Left hindlimb (tissue), 1 donor: ENCODE results near the gene SNUPN.
"Not testable (repeated sequence)": the region's sequence is repeated elsewhere in the genome, so short reads cannot be mapped to it uniquely, and the experiment has no call there.

Experiments used
- DNase-seq: peaks from one replicate; pipeline ENCODE4 v3.0.0-alpha.2; 2018

Gene SNUPN

DNA sequence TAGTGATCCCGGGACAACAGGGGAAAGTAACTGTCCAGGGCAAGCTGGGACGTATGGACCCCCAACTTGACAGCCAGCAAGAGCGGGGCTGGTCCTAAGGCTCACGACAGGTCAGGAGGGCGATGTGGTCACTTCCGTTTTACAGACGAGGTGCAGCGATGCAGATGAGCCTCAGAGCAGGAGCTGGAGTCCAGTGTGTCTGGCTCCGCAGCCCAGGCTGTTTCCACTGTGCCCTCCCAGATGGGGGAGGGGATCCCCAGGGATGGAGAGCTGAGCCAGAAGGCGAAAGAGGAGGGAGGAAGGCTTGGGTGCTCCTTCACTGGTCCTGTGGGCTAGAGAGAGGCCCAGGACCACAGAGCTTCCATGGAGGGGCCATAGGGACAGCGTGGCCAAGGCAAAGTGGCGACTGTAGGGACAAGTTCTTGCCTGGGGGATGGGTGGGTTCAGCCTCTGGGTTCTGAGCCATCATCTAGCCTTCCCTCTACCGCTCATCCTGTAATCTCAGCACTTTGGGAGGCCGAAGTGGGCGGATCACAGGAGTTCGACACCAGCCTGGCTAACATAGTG lies 27.9 kb upstream of the SNUPN start:
- DNase-seq, result no peak

DNA sequence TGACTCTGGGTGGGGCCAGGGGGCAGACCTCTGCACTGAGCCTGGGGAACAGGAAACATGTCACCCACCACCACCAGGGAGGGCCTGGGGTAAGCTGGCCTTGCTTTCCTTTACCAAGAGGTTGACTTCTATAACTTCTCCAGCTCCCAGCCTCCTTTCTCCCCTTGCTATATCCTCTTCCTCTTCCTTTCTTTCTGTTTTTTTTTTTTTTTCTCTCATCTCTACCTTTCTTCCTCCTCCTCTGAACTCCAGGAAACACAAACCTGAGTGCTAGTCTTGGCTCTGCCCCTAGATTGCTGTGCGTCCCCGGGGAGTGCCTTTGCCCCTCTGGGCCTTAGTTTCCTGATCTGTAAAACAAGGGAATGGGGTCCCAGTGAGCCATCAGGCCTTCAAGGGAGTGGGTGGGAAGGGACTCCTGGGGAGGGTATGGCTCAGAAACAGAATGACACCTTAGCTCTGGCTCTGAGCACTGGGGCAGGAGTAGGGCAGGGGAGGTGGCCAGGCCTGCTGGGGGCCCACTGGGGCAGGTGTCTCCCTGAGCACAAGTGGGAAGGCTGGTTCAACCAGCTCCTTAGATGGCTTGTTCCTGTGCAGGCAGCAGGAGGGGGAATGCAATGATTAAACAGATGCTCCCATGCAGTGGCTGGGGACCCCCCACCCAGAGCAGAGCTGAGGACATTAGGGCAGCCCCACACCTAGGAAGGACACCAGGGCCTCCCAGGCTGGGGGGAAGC lies 26.5 kb upstream of the SNUPN start:
- no peak for DNase-seq

DNA sequence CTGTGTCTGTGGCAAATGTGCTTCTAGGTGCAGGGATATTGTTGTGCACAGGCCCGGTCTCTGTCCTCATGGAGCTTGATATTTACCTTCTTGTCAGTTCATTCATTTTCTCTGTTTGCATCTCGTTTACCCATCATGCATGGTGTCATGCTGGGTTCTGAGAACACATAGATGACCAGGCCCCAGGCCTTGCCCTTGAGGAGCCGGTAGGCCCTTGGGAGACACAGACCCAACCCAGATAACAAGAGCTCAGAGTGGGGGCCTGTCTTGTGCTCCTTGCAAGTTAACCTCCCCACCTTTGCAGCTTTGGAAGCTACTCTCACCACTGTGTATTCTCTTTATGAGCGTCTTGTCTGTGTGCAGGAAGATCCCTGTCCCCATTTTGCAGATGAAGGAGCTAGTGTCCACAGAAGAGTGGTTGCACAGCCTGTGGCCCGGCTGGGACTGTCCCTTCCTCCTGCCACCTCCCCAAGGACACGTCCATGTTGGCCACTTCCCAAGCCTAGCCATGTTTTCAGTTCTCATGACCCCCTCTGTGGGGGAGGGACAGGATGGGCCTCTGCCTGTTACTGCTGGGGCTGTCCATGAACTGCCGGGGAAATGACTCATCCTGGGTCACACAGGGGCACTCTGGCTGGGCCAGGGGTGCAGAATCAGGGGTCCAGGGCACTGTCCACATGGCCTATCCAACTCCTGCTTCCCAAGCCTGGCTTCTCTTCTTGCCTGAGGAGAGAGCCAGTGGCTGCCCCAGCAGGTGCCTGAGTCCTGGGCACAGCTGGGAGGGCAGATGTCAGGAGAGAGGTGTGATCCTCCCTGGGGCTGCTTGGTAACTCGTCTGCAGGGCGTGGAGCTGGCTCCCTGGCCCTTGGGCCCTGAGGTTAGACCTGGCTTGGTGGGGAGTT lies 25.6 kb upstream of the SNUPN start:
- no peak for DNase-seq

DNA sequence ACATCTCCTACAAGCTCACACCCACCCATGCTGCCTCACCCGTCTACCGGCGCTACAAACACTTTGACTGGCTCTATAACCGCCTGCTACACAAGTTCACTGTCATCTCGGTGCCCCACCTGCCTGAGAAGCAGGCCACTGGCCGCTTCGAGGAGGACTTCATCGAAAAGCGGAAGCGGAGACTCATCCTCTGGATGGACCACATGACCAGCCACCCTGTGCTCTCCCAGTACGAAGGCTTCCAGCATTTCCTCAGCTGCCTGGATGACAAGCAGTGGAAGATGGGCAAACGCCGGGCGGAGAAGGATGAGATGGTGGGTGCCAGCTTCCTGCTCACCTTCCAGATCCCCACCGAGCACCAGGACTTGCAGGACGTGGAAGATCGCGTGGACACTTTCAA lies 24.3 kb upstream of the SNUPN start:
- DNase-seq, result no peak

DNA sequence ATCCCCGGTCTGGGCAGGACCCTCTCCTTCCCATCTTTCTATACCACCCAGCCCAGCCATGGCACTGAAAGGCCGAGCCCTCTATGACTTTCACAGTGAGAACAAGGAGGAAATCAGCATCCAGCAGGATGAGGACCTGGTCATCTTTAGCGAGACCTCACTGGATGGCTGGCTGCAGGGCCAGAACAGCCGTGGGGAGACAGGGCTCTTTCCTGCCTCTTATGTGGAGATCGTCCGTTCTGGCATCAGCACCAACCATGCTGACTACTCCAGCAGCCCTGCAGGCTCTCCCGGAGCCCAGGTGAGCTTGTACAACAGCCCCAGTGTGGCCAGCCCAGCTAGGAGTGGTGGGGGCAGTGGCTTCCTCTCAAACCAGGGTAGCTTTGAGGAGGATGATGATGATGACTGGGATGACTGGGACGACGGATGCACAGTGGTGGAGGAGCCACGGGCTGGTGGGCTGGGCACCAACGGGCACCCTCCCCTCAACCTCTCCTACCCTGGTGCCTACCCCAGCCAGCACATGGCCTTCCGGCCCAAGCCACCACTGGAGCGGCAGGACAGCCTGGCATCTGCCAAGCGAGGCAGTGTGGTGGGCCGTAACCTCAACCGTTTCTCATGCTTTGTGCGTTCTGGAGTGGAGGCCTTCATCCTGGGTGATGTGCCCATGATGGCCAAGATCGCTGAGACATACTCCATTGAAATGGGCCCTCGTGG lies 23.7 kb upstream of the SNUPN start:
- no peak for DNase-seq

DNA sequence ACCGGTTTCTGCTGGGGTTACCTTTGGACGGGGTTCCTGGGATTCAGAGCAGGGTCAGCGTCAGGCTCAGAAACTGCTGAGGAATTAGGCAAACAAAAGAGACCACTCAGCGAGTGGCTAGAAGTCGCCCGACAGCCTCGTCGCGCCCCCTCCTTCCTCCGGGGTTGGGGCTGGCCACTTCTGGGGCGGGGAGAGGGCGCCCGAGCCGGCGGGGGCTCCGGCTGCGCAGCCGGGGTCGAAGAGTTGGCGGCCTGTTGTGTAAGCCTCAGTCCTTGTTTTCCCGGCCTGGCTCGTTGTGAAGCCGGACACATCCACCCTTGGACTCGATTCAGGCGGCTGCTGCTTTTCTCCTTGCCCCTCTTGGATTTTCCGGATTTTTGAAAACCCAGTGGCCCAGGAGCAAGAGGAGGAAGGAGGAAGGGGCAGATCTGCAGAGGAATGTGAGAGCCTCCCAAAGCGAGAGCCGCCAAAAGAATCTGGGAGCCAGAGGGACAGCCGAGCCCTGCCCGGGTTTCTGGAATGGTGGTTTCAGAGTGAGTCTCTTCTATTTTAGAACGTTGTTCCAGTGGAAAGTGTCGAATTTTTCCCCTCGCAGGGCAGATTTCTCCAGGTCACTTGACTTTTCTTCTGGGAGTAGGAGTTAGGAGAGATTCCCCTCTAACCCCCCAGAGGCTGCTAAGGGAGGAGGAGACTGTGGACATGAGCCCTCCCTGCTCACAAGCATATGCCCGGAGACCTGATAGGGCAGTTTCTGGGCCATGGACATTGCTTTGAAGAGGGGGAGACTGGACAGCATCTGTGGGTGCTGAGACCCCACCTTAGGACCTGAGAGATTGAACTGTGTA lies 22.9 kb upstream of the SNUPN start:
- DNase-seq, result peak; percentile 57

DNA sequence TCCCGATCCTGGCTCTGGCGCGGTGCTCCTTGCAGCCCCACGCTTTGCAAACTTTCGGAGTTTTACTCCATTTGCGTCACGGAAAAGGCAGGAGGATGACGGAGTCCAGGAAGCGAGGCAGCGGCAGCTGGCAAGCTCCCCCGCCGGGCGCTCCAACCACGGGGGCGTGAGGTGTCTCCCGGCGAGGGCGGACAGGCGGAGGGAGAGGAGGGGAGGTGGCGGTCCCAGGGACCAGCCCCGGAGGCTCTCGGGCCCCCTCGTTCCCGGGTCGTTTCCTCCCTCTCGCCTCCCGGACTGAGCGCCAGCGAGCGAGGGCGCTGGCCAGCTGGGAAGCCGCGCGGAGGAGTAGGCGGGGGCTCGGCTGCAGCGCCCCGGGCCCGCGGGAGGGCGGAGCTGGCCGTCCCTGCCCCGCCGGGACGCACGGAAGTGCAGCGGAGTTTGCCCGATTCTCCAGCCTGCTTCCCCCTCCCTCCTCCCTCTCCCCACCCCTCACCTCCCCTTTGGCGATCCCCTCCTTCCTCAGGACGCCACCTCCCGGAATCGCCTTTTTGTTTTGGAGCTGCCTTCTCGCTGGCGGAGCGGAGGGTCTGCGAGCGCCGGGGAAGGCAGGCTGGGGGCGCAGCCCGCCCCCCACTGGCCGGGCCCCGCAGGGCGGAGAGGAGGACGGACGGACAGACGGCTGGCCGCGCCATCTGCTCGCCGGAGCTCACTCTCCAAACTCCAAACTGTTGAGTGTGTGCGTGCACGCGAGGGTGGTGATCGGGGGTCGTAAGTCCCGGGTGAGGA lies 22.0 kb upstream of the SNUPN start, which contains the start of gene SNX33:
Gene SNX33 (plus strand): TSS at position 543 of the 786 bp plus-strand sequence. CDS start 1,191 bp downstream, outside the sequence.
- DNase-seq, result peak; percentile 93

DNA sequence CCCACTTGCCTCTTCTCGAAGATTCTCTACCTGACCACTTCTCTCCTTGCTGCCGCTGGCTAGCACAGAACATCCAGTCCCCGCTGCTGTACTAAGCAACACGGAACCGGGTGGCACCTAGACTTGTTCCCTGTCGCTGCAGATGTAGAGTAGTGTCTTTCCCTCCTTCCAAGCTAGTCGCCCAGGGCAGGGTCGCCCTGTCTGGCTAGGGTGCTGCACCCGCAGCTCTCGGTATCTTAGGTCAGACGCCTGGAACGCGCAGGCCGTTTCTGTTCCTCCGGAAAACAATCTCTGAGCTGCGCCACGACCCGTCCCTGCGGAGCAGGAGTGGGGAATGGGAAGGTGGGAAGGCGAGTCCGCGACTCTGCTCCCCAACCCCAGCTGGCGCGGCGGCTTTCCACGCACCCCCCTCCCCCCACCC lies 21.4 kb upstream of the SNUPN start:
- no peak for DNase-seq

DNA sequence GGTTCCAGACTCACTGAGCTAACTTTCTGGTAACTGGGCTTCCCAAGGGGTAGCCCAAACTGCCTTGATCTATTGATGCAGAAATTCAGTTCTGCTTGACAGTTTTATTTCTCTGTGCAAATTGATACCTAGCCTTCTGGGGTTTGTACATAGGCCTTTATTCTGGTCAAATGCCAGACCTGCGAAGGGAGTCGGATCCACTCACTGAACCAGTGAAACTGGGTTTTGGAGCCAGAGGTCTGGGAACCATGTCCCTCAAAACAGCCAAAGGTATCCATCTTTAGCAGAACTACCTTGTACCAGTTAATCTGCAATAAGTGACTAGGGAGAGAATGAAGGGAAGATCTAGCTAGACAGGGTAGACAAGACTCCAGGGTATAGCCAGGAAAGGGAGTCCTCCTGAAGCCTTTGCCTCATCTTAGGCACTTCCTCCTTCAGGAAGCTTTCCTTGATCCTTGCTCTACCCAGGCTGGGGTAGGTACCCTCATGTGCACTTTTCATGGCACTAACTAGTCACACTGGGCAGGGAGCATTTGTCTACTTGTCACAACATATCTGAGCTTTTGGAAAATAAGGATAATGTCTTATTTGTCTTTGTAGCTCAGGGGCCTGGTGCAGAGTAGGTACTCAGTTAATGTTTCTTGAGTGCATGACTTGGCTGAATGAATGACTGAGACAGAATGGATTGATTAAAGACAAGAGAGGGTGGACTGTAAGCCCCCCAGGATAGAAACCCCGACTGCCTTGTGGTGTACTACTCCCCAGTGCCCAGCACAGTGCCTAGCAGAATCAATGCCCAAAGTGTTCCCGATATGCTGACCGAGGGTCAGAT lies 20.8 kb upstream of the SNUPN start:
- DNase-seq, result no peak

DNA sequence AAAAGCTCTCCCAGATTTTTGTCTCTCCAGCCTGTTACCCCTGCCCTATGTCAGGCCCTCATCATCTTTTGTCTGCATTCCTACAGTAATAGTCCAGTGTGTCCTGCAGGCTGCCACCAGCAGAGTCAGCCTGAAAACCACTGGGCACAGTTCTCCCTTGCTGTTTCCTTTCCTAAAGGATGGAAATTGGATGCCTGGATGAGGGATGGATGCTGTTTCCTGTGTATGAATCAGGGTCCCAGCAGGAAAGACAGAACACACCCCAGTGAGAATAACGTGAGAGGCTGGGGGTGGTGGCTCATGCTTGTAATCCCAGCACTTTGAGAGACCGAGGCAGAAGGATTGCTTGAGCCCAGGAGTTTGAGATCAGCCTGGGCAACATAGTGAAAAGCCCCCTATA lies 18.9 kb upstream of the SNUPN start:
- DNase-seq, result no peak

DNA sequence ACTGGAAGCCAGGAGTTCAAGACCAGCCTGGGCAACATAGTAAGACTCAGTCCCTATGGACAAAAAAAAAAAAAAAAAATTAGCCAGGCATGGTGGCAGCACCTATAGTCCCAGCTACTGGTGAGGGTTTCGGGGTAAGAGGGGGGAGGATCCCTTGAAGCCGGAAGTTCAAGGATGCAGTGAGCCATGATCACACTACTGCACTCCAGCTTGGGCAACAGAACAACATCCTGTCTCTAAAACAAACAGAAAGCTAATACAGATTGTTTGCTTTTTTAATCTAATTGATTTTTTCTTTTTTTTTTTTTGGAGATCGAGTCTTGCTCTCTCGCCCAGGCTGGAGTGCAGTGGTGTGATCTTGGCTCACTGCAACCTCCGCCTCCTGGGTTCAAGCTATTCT lies 16.1 kb upstream of the SNUPN start:
- DNase-seq, result no peak

DNA sequence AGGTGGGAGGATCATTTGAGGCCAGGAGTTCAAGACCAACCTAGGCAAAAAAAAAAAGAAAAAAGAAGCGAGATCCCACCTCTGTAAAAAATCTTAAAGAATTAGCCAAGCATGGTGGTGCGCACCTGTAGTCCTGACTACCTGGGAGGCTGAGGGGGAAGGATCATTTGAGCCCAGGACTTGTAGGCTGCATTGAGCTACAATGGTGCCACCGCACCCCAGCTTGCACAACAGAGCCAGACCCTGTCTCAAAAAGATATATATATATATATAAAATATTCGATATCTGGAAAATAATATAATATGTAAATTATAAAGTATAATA lies 15.6 kb upstream of the SNUPN start:
- no peak for DNase-seq

DNA sequence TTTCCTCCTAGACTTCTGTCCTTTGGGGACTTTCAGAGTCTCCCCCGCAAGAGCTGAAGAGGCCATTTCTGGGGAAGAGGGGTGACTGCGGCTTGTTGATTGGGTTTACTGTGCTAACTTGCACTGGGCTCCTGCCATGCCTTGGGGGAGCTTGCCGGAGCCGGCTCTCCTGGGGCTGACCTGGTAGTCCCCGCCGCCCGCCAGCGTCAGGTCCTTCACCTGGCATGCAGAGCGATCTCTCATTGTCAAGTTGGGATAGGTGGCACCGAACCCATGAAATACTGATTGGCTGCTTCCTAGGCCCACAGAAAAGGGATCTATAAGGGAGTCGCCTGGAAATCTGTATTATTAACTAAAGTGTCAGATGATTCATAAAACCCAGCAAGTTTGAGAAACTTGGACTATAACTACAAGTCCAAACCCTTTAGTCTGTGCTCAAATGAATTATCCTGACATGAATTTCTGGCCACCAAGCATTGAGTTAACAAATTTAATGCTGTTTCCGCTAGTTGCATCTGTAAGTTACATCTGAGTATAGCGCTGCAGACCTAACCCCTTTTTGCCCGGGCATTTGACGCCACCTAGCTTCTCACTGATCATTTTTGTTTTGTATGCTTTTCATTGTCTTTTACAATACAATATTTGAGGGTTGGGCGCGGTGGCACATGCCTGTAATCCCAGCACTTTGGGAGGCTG lies 15.1 kb upstream of the SNUPN start:
- no peak for DNase-seq

DNA sequence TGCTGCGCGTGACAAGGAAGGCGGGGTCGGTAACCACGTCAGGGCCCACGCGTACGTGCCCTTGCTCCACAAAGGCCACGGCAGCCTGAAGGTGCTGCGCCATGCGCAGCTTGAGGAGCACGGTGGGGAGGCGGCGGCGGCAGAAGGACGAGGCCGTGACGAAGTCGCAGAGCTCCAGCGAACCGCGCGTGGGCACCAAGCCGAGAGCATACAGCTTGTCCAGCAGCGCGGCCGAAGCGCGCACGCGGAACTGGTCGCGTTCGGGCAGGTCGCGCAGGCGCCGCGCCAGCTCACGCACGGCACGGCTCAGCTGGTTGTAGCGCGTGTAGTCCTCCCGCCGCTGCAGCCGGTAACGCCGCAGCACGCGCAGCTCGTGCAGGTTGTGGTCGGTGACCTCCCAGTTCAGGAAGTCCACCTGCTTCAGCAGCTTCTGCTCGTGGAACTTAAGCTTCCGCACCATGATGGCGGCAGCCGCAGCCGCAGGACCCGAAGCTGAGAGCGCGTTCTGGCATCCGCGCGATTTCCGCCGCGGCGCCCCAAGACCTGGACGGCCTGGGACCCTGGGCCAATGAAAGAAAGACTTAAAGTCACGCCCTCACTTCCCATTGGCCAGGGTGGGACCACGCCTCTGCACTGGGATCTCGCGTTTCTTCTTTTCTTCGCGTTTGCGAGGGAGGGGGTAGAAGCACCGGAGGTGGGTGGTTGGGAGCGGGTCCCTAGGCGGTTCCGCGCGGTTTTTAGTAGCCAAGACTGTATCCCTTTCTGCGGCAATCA lies 14.4 kb upstream of the SNUPN start, which contains the start of gene IMP3:
Gene IMP3 (minus strand): TSS at position 516 of the 774 bp plus-strand sequence. CDS start 56 bp downstream, at position 460.
- DNase-seq, result peak; percentile 96

DNA sequence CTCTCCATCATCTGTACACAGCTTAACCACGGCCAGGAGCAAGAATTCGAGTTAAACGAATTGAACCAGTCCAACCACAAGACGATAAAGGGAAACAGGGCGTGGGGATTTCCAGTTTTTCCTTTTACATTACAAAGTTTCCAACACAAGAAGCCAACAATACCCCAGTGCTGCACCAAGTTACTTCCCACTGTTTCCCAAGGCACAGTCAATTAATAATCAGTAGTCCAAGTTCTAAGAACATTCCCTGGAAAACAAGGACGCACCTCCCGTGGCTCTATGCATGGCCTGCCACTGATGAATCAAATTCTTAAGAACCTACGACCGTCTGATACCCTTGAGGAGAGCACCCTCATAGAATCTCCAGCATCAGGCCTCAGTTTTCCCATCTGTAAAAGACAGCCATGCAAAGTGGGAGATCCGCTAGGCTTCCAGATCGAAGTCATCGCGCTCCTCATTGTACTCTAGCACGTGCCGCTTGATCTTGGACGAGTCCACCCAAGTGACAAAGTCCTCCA lies 13.7 kb upstream of the SNUPN start:
- DNase-seq, result no peak

DNA sequence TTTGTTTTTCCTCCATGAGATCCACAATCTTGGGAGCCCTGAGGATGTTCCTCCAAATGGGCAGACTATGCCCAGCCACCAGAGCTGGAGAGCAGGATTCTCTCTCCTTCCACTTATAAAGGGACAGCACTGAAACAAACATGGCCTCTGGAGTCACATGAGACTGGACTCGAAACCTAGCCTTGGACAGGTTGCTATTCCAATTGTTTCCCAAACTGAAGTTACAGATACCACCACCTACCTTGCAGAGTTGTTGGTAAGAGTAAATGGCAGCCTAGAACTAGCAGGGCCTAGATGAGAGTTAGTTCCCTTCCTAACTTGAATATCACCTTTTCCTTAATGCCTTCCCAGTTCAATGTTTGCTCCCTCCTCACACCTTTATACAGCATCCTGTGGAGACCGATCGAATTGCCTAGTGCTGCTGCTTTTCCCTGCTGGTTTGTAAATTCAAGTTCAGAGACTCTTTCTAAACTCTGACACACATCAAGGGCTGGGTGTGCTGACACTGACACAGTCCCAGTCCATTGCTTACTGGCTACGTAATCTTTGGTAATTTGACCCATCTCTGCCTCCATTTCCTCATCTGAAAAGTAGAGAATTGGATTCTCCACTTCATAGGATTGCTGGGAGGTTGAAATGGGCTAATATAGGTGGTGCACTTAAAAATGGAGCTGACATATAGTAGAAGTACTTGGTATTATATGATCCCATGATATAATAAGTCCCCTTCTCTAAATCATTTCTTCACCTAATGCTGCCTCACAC lies 11.9 kb upstream of the SNUPN start:
- no peak for DNase-seq

DNA sequence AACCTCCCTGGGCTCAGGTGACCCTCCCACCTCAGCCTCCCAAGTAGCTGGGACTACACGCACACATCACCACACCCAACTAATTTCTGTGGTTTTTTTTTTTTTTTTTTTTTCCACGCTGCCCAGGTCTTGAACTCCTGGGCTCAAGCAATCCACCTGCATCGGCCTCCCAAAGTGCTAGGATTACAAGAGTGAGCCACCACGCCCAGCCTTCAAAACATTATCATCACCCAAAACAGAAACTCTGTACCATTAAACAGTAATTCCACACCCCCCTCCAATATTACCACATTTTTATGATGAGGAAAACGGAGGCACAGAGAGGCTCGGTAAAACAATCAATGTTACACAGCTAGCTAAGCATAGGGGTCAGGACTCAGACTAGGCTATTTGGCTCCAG lies 10.5 kb upstream of the SNUPN start:
- DNase-seq, result no peak

DNA sequence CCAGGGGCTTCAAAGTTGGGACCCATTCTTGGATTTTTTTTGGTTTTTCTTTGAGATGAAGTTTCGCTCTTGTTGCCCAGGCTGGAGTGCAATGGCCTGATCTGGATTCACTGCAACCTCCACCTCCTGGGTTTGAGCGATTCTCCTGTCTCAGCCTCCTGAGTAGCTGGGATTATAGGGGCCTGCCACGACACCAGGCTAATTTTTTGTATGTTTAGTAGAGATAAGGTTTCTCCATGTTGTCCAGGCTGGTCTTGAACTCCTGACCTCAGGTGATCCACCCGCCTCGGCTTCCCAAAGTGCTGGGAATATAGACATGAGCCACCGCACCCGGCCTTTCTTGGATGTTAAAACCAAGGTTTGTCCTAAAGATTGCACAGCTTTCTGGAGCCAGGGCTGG lies 8.4 kb upstream of the SNUPN start:
- not testable (repeated sequence) for DNase-seq
